ENCODE results near the gene KCNQ5. TPM values are rescaled to one million over a fixed set of nuclear protein-coding genes. Genes with fewer than 3 reads are reported as not detected.

Gene KCNQ5
- total RNA-seq, 1 experiment from 2014 or later, result 9.4 TPM

GRCh38 chr6:72635636-72636035 lies 13.8 kb downstream of the KCNQ5 start:
- TF ChIP-seq POLR2AphosphoS5 (IDR thresholded peaks at IDR 0.05; ENCODE audit: low read depth, low read length) (no peak), TCF7L2 (IDR thresholded peaks at IDR 0.05; ENCODE audit: low read depth, low read length) (no peak), SIN3A (IDR thresholded peaks at IDR 0.05; ENCODE audit: borderline replicate concordance, insufficient read depth, low read depth, low read length) (no peak), CTCF (IDR thresholded peaks at IDR 0.05) (no peak), REST (IDR thresholded peaks at IDR 0.05; ENCODE audit: insufficient read depth in 1 of 2, low read depth in 2 of 2, low read length in 1 of 2) (no peak)
- POLR2A ChIA-PET, result no interaction called here
- H3K4me3 ChIP-seq (ENCODE audit: low read depth in 2 of 2, low read length in 2 of 2), result no peak overlapping the region
- CTCF ChIA-PET, result no interaction called here
- DNase-seq (ENCODE audit: low read depth, low spot score) (no peak), ATAC-seq (no peak)
- in situ Hi-C loops (cut with HindIII; ENCODE audit: low pct_unique_long_range_greater_than_20kb, low sequenced_read_pairs), result no loop called here
- intact Hi-C loops (cut with micrococcal nuclease; ENCODE audit: unreplicated experiment), result no loop called here
- no TSS peak for BruUV-seq (replicated peaks)
- no peaks in the 10 kb centered on the region; the same call in 1 of the 2 replicates for H3K4me1 ChIP-seq (ENCODE audit: control insufficient read depth, insufficient read depth, low read length)
- H3K36me3 ChIP-seq (ENCODE audit: control insufficient read depth, insufficient read depth, low read length), result no peaks in the 10 kb centered on the region
- no peaks in the 10 kb centered on the region for H3K27me3 ChIP-seq (ENCODE audit: control insufficient read depth, insufficient read depth, low read length)
- H3K27ac ChIP-seq (ENCODE audit: low read length), result no peak overlapping the region
- no peaks in the 10 kb centered on the region for H3K9me3 ChIP-seq (ENCODE audit: control insufficient read depth, insufficient read depth, low read depth, low read length)

- TF ChIP-seq CTCF (IDR thresholded peaks at IDR 0.05) (no peak), SIN3A (IDR thresholded peaks at IDR 0.05; ENCODE audit: borderline replicate concordance, insufficient read depth, low read depth, low read length) (no peak), REST (IDR thresholded peaks at IDR 0.05; ENCODE audit: insufficient read depth in 1 of 2, low read depth in 2 of 2, low read length in 1 of 2) (no peak), TCF7L2 (IDR thresholded peaks at IDR 0.05; ENCODE audit: low read depth, low read length) (no peak), POLR2AphosphoS5 (IDR thresholded peaks at IDR 0.05; ENCODE audit: low read depth, low read length) (no peak)
- H3K4me3 ChIP-seq (ENCODE audit: low read depth in 2 of 2, low read length in 2 of 2), result no peak overlapping the region
- H3K27ac ChIP-seq (ENCODE audit: low read length), result no peak overlapping the region
- ChIA-PET CTCF (no interaction called here), POLR2A (no interaction called here)
- no peaks in the 10 kb centered on the region for H3K9me3 ChIP-seq (ENCODE audit: control insufficient read depth, insufficient read depth, low read depth, low read length)
- DNase-seq (ENCODE audit: low read depth, low spot score) (no peak), ATAC-seq (no peak)
- H3K36me3 ChIP-seq (ENCODE audit: control insufficient read depth, insufficient read depth, low read length), result no peaks in the 10 kb centered on the region
- in situ Hi-C loops (cut with HindIII; ENCODE audit: low pct_unique_long_range_greater_than_20kb, low sequenced_read_pairs), result no loop called here
- no TSS peak for BruUV-seq (replicated peaks)
- no peaks in the 10 kb centered on the region for H3K27me3 ChIP-seq (ENCODE audit: control insufficient read depth, insufficient read depth, low read length)
- intact Hi-C loops (cut with micrococcal nuclease; ENCODE audit: unreplicated experiment), result no loop called here
- no peaks in the 10 kb centered on the region for H3K4me1 ChIP-seq (ENCODE audit: control insufficient read depth, insufficient read depth, low read length)
These were observed 14.4 kb downstream of the KCNQ5 start for GRCh38 chr6:72636215-72636614.

Measured in Panc1 (cell line).